ENCODE measurements around the gene PSMB9. TPM values are rescaled to one million over a fixed set of nuclear protein-coding genes. Genes with fewer than 3 reads are reported as not detected.

PSMB9 gene
- total RNA-seq, 3 donors from 2014 or later, result 208 to 241 (median 210) TPM

DNA sequence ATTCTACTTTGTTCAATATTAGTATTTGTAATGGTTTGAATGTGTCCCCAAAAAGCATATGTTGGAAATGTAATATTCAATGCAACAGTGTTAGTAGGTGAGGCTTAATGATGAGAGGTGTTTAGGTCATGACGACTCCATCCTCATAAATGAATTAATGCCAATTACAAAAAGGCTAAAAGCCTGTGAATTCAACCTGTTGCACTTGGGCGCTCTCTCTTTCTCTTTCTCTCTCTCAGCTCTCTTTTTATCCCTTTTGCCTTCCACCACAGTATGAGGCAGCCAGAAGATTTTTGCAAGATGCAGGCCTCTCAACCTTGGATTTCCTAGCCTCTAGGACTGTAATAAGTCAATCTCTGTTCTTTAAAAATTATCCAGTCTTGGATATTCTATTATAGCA, 34.6 kb downstream of the PSMB9 start:
- DNase-seq, result no peak
- no peak overlapping the region for H3K4me3 Mint-ChIP-seq
- no peaks in the 10 kb centered on the region for H3K27me3 Mint-ChIP-seq (ENCODE audit: low read depth)
- no peaks in the 10 kb centered on the region for H3K9me3 Mint-ChIP-seq
- H3K4me1 Mint-ChIP-seq (ENCODE audit: low read depth), result peaks cover 3% of the 10 kb centered on the region
- no peaks in the 10 kb centered on the region for H3K36me3 Mint-ChIP-seq (ENCODE audit: insufficient read depth)
- no peak for ATAC-seq

DNA sequence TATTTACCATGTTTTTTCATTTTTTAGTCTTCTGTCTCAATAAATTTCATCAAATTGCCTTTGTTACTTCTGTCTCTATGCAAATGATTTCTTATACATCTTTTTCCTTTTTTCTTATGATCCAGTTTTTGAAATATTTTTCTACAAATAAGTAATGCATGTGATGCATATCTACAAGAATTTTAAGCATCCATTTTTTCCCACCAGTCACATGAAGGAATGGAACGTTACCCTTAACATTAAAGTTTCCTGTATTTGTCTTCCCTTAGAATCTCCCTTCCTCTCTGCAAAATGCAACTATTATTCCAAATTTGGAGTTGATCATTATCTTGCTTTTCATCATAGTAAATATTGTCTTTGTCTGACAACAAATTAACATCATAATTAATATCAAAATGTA, 35.5 kb downstream of the PSMB9 start:
- Mint-ChIP-seq H3K4me3 (no peak overlapping the region), H3K36me3 (ENCODE audit: insufficient read depth) (no peaks in the 10 kb centered on the region), H3K4me1 (ENCODE audit: low read depth) (peaks cover 3% of the 10 kb centered on the region), H3K9me3 (no peaks in the 10 kb centered on the region), H3K27me3 (ENCODE audit: low read depth) (no peaks in the 10 kb centered on the region)
- ATAC-seq, result no peak
- DNase-seq, result no peak

DNA sequence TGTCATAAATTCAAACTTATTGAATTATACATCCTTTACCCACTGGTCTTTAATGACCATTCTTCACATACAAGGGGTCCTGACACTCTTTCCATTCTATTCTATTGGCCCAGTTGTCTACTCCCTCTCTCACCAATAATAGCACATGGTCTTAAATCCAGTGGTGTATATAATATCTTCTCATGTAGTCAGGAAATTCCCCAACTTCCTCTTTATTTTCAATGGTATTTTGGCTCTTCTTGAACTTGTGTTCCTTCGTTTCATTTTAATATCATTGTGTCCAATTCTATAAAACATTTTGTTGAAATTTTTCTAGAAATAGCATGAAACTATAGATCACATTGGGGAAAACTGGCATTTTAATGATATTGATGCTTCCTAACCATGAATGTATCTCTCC, 36.8 kb downstream of the PSMB9 start:
- no peaks in the 10 kb centered on the region for H3K9me3 Mint-ChIP-seq
- H3K27me3 Mint-ChIP-seq (ENCODE audit: low read depth), result no peaks in the 10 kb centered on the region
- ATAC-seq (no peak), DNase-seq (no peak)
- H3K36me3 Mint-ChIP-seq (ENCODE audit: insufficient read depth), result no peaks in the 10 kb centered on the region
- H3K4me3 Mint-ChIP-seq, result no peak overlapping the region
- peaks cover 10% of the 10 kb centered on the region for H3K4me1 Mint-ChIP-seq (ENCODE audit: low read depth)

DNA sequence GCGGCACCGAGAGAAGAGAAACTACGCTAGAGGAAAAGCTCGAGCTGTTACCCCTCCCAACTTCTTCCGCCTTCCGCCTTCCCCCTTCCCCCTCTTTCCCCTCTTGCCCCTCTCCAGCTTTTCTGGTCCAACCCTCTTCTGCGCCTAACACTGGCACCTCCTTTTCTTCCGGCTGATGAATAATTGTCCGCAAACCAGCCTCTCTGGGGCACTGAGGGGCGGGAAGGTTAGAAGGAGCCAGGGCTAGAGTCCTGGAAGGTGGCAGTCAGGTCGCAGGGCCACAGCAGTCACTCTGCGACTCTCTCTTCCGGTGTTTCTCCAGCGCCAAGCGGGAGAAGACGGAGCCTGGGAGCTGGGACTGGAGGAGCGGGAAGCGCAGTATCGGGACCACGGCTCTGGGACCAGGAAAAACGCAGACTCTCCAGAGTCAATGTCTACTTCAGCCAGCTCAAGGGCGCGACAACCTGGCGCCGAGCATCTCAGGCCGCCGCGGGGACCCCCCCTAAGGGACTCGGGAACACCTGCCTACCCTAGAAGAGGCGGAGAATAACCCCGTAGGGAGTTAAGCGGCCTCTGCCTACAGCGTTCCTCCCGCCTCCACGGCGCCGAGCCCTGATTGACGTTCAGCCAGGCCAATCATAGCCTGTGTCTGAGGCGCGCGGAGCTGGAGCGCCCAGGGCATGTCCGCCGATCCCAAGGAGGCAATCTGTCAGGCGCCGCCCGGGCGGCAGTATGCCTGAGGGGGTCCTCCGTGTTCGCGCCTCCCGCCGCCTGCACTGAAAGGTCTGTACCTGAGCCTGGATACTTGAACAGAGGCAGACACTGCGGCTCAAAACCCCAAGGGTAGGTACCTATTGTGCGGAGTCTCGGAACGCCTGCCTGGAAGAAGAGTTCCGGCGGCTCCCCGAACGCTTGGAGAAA, 40.4 kb downstream of the PSMB9 start:
- H3K36me3 Mint-ChIP-seq (ENCODE audit: insufficient read depth), result no peaks in the 10 kb centered on the region
- ATAC-seq (peak; percentile 99 to 100), DNase-seq (peak; percentile 95)
- H3K4me3 Mint-ChIP-seq, result peak overlapping the region; percentile 97
- H3K27me3 Mint-ChIP-seq (ENCODE audit: low read depth), result no peaks in the 10 kb centered on the region
- H3K4me1 Mint-ChIP-seq (ENCODE audit: low read depth), result peaks cover 24% of the 10 kb centered on the region
- no peaks in the 10 kb centered on the region for H3K9me3 Mint-ChIP-seq

DNA sequence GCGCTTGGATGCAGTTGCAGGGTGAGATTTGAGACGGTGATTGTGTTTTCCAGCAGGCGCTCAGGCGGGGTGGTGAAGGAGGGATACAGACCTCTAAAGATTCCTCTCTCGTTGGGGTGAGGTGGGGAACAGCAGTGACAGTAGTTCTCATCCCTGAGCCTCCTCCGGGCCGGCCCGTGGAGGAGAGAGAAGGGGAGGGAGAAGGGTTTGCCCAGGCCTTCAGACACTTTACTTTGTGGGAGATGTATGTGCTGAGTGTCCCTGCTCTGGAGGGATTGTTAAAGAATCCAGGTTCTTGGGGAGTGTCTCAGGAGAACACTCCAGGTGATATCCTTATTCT, 41.0 kb downstream of the PSMB9 start:
- H3K9me3 Mint-ChIP-seq, result no peaks in the 10 kb centered on the region
- no peaks in the 10 kb centered on the region for H3K36me3 Mint-ChIP-seq (ENCODE audit: insufficient read depth)
- no peaks in the 10 kb centered on the region for H3K27me3 Mint-ChIP-seq (ENCODE audit: low read depth)
- DNase-seq (no peak), ATAC-seq (peak; percentile 9 to 17)
- H3K4me3 Mint-ChIP-seq, result peak overlapping the region; percentile 97
- H3K4me1 Mint-ChIP-seq (ENCODE audit: low read depth), result peaks cover 24% of the 10 kb centered on the region

DNA sequence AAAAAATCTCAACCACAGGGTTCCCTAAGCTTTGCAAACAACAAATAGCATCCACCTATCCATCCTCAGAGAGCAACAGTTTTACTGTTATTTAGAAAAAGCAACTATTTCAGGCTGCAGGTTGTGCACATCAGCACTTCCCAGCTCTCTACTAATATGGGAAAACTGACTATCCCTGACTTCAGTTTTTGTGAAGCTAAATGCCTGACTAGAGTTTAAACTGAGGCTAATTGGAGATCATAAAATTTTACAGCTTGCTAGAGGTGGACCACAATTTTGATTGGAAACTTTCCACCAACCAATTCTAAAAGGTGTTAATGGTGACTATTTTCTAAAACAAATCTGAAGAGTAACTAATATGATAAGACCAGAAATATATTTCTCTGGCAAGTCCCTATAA, 50.0 kb downstream of the PSMB9 start:
- DNase-seq, result no peak
- no peaks in the 10 kb centered on the region for H3K9me3 Mint-ChIP-seq

DNA sequence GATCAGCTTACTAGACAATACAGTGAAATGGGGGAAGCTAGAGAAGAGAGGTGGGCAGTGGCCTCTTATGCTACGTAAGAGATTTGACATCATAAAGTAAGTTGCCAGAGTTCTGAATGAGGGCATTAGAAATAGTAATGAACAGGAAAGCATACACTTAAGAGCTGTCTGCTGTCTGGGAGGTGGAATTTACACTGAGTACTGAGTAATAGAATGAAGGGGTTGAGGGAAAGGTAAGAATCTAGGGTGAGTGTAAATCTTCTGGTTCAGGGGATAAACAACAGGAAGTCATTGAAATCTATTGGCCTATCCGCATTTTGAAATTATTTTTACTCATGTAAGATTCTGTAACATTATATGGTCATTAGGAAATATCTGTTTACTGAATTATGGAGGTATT, 51.1 kb downstream of the PSMB9 start:
- no peak for ATAC-seq
- H3K27me3 Mint-ChIP-seq (ENCODE audit: low read depth), result peaks cover 8% of the 10 kb centered on the region
- DNase-seq, result no peak
- no peaks in the 10 kb centered on the region for H3K9me3 Mint-ChIP-seq
- H3K4me3 Mint-ChIP-seq, result no peak overlapping the region
- no peaks in the 10 kb centered on the region for H3K4me1 Mint-ChIP-seq (ENCODE audit: low read depth)
- H3K36me3 Mint-ChIP-seq (ENCODE audit: insufficient read depth), result peaks cover 4% of the 10 kb centered on the region

More for the DNA sequence above, 50.0 kb downstream of the PSMB9 start:
- peaks cover 2% of the 10 kb centered on the region for H3K27me3 Mint-ChIP-seq (ENCODE audit: low read depth)
- H3K4me3 Mint-ChIP-seq, result no peak overlapping the region
- ATAC-seq, result no peak
- H3K4me1 Mint-ChIP-seq (ENCODE audit: low read depth), result no peaks in the 10 kb centered on the region
- peaks cover 4% of the 10 kb centered on the region for H3K36me3 Mint-ChIP-seq (ENCODE audit: insufficient read depth)

DNA sequence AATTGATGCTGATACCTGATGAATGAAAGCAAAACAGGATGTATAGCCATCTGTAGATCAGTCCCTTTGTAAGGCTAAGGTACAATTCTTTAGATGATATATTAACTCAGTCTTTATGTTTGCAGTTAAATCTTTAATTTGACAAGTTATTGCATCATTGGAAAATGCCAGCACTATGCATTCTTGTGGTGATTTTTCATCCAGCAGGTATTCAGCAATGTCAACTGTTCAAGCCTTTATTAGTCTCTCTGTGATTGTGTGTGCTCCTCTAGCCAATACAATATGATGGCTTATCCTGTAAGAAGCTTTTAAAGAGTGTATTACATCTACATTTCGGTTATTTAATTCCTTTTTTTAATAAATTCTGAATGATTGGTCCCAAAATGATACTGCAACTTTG, 52.5 kb downstream of the PSMB9 start:
- Mint-ChIP-seq H3K4me3 (no peak overlapping the region), H3K36me3 (ENCODE audit: insufficient read depth) (no peaks in the 10 kb centered on the region), H3K9me3 (no peaks in the 10 kb centered on the region), H3K27me3 (ENCODE audit: low read depth) (peaks cover 14% of the 10 kb centered on the region), H3K4me1 (ENCODE audit: low read depth) (no peaks in the 10 kb centered on the region)
- no peak for DNase-seq
- no peak for ATAC-seq

DNA sequence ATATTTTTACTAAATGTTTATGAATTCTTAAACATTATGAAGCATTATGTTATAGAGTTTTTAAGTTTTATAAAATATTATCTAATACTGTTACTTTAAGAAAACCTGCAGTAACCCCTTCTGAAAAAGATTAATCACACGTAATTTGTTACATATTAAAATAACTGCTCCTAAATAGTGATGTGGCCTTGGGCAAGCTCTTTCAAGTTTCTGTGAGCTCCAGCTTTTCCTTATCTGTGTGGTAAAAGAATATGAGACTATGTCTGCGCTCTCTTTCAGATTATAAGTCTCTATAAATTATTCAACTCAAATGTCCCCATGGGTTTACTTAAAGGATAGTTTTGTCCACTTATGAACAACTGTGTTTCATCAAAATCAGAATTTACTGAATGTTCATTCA, 54.9 kb downstream of the PSMB9 start:
- DNase-seq, result no peak
- no peak overlapping the region for H3K4me3 Mint-ChIP-seq
- peaks cover 16% of the 10 kb centered on the region for H3K27me3 Mint-ChIP-seq (ENCODE audit: low read depth)
- no peaks in the 10 kb centered on the region for H3K9me3 Mint-ChIP-seq
- no peaks in the 10 kb centered on the region for H3K36me3 Mint-ChIP-seq (ENCODE audit: insufficient read depth)
- no peak for ATAC-seq
- no peaks in the 10 kb centered on the region for H3K4me1 Mint-ChIP-seq (ENCODE audit: low read depth)

Other genes with a start within 250 kb of the PSMB9 start
- 10 to 100 TPM in 1 of 3 donors, 1 to 10 TPM in 2; 6.6 to 13.1 (median 6.7) TPM for gene HLA-DQA1, start 216.8 kb upstream of the PSMB9 start, total RNA-seq
- 10 to 100 TPM in 1 of 3 donors, 1 to 10 TPM in 2; 3.8 to 12.5 (median 6.2) TPM for gene HLA-DQB1, start 187.5 kb upstream of the PSMB9 start, total RNA-seq
- gene HLA-DQA2, start 112.8 kb upstream of the PSMB9 start, total RNA-seq, result under 1 TPM in 2 of 3 donors, not detected in 1; 0.41 to 0.50 TPM
- gene HLA-DQB2, start 90.7 kb upstream of the PSMB9 start, total RNA-seq, result under 1 TPM in 2 of 3 donors, not detected in 1; 0.56 to 0.82 TPM
- gene HLA-DOB, start 37.2 kb upstream of the PSMB9 start, total RNA-seq, result 1 to 10 TPM in 2 of 3 donors, under 1 TPM in 1; 0.82 to 2.0 (median 1.2) TPM
- gene TAP2, start 15.5 kb upstream of the PSMB9 start, total RNA-seq, result 100 to 1,000 TPM; 288 to 334 (median 305) TPM
- gene PSMB8, start 10.1 kb upstream of the PSMB9 start, total RNA-seq, result 100 to 1,000 TPM; 327 to 343 (median 337) TPM
- gene TAP1, start 488 bp upstream of the PSMB9 start, total RNA-seq, result 100 to 1,000 TPM; 457 to 505 (median 503) TPM
- 1 to 10 TPM in 2 of 3 donors, under 1 TPM in 1; 0.46 to 1.6 (median 1.4) TPM for gene HLA-DMB, start 86.8 kb downstream of the PSMB9 start, total RNA-seq
- 1 to 10 TPM; 4.3 to 6.4 (median 5.5) TPM for gene HLA-DMA, start 98.9 kb downstream of the PSMB9 start, total RNA-seq
- gene BRD2, start 114.4 kb downstream of the PSMB9 start, total RNA-seq, result 100 to 1,000 TPM; 338 to 358 (median 348) TPM
- 1 to 10 TPM; 2.0 to 2.1 (median 2.1) TPM for gene HLA-DOA, start 155.4 kb downstream of the PSMB9 start, total RNA-seq
- 10 to 100 TPM; 18.0 to 31.5 (median 19.8) TPM for gene HLA-DPA1, start 219.5 kb downstream of the PSMB9 start, total RNA-seq
- 1 to 10 TPM; 6.0 to 9.8 (median 6.3) TPM for gene HLA-DPB1, start 221.8 kb downstream of the PSMB9 start, total RNA-seq